GM19351 (cell line): ENCODE data around the gene CDK4.
"Not testable (repeated sequence)": the region's sequence is repeated elsewhere in the genome, so short reads cannot be mapped to it uniquely, and the experiment has no call there.

Experiments used
- ATAC-seq: cut with Tn5 transposase; IDR thresholded peaks from one replicate; pipeline ENCODE4 v1.9.1; 2021; ENCODE audit warnings: mild to moderate bottlenecking, moderate library complexity; ENCODE audit not compliant: unreplicated experiment

The CDK4 gene

GRCh38 chr12:57727758-57728395, 24.2 kb downstream of the CDK4 start:
- no peak for ATAC-seq

- no peak for ATAC-seq
Observed at GRCh38 chr12:57726884-57727757, 25.0 kb downstream of the CDK4 start.

GRCh38 chr12:57726151-57726883, 25.8 kb downstream of the CDK4 start:
- no peak for ATAC-seq

GRCh38 chr12:57725851-57726150, 26.3 kb downstream of the CDK4 start:
- ATAC-seq, result no peak

GRCh38 chr12:57724936-57725740, 27.0 kb downstream of the CDK4 start:
- ATAC-seq, result no peak

- ATAC-seq, result no peak
Observed at GRCh38 chr12:57724003-57724935, 27.8 kb downstream of the CDK4 start.

- no peak for ATAC-seq
Observed at GRCh38 chr12:57723630-57723962, 28.5 kb downstream of the CDK4 start.

GRCh38 chr12:57722716-57723629, 29.1 kb downstream of the CDK4 start:
- no peak for ATAC-seq

- not testable (repeated sequence) for ATAC-seq
Observed at GRCh38 chr12:57721846-57722608, 30.1 kb downstream of the CDK4 start.

- ATAC-seq, result no peak
Observed at GRCh38 chr12:57720606-57721595, 31.2 kb downstream of the CDK4 start.

GRCh38 chr12:57719777-57720605, 32.1 kb downstream of the CDK4 start:
- ATAC-seq, result no peak

- ATAC-seq, result no peak
Observed at GRCh38 chr12:57718641-57719528, 33.2 kb downstream of the CDK4 start.

GRCh38 chr12:57717846-57718640, 34.1 kb downstream of the CDK4 start:
- ATAC-seq, result no peak

- ATAC-seq, result no peak
Observed at GRCh38 chr12:57717131-57717530, 35.0 kb downstream of the CDK4 start.
